ENCODE results near the gene CORO2A.

- TF ChIP-seq CTCF (IDR thresholded peaks at IDR 0.05) (no peak), POLR2A (IDR thresholded peaks at IDR 0.05) (no peak), EP300 (IDR thresholded peaks at IDR 0.05) (no peak), POLR2AphosphoS5 (IDR thresholded peaks at IDR 0.05) (no peak)
These were observed 11.4 kb downstream of the CORO2A start for GRCh38 chr9:98180996-98181395.
